HG02973 (cell line): ENCODE results near the gene ARCN1.
A peak's percentile ranks its signal among the peaks of the same experiment; 100 is the strongest.
"Not testable (repeated sequence)": the region's sequence is repeated elsewhere in the genome, so short reads cannot be mapped to it uniquely, and the experiment has no call there.

ENCODE experiments used
- ATAC-seq: cut with Tn5 transposase; IDR thresholded peaks from one replicate; pipeline ENCODE4 v1.9.1; 2021; ENCODE audit warnings: moderate library complexity; ENCODE audit not compliant: unreplicated experiment

Gene ARCN1

DNA sequence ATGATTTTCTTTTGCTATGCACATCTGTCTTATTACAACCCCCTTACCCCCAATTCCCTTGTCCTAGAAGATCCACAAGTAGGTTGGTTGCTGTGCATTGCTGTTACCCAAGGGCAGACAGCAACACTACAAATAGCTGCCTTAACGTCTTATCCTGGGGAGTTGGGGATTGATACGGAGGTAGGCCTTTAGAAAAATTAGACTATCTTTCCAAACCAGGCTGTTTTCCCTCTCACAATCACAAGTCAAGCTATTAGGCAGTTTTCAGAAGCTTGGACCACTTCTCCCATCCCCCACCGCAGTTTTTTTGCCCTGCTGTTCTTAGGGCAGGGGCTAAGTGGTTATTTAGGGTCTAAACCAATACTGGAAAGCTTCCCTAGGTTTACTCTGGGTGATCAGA lies 32.4 kb downstream of the ARCN1 start:
- no peak for ATAC-seq

DNA sequence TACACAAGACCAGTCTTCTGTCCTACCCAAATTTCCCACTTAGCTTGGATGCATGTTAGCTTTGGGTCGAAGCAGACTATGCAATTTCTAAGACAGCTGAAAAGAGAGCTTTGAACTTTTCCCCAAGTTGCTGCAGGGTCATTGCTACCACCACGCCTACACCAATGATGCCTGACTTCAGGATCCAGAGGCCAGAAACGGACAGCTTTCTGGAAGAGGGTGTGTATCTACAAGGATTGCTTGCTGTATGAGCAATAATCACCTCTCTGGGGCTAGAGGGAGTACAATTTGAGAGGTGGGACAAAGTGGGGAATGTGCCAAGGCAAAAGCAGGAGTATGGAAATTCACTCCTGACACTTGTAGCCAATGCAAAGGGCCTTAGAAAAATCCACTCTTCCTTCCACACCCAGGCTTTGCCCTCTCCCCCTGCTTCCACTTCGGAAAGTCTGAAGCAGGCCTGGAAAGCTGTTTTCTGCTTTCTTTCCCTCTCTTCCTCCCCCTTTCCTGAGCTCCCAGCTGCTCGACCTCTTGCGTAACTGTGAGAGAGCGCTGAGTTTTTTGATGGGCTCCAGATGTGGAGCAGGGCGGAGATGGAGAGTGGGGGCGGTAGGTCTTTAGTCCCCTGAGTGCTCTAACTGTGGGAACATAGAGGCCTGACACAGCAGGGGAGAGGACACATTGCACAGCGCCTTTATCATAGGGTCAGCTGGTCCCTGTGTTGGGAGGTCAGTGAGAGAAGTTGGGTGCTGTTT lies 33.1 kb downstream of the ARCN1 start:
- no peak for ATAC-seq

DNA sequence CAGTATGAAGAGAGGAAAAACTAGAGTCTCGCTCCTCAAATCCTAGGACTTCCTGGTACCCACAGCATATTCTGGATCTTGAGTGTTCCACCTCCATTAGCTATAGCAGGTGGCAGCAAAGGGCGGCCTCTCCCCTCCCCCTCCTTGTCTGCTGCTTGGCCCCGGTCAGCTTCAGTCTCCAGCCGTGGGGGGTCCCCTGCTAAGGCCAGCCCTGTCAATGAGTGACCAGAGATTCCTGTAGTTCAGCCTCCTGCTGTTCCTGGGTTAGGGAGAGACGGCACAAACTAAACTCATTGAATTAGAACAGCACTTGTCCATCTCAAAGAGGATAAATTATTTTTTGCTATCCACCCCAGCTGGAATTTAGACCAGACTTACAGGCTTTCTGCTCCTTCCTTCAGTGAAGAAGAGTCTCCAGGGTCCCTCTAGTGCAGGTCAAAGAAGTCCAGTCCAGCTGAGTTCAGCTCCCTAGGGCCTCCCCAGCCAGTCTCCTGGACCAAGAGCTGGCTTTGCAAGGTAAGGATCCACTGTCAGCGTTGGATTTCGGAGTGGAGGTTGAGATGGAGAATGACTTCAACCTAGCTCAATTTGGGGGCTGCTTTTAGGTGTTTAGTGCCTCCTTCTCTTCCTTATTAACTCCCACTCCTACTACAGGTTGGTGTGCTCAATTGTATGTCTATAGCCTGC lies 34.1 kb downstream of the ARCN1 start:
- ATAC-seq: no peak

DNA sequence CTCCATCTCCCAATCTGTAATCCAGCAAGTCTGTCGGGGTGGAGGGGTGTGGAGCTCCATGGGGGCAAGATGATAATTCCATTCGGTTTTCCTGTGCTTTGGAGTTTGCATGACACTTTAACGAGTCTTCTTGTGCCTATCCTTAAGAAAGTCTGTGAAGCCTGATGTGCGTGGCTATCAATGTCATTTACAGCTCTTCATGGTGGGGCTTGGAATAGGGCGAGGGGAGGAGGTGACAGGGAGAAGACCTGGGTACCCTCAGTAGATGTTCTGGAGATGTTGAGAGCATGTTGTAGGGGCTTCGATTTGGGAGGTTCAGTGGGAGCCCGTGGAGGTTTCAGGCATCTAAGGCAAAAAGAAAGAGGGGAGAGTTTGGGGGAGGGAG lies 34.6 kb downstream of the ARCN1 start:
- ATAC-seq: no peak

DNA sequence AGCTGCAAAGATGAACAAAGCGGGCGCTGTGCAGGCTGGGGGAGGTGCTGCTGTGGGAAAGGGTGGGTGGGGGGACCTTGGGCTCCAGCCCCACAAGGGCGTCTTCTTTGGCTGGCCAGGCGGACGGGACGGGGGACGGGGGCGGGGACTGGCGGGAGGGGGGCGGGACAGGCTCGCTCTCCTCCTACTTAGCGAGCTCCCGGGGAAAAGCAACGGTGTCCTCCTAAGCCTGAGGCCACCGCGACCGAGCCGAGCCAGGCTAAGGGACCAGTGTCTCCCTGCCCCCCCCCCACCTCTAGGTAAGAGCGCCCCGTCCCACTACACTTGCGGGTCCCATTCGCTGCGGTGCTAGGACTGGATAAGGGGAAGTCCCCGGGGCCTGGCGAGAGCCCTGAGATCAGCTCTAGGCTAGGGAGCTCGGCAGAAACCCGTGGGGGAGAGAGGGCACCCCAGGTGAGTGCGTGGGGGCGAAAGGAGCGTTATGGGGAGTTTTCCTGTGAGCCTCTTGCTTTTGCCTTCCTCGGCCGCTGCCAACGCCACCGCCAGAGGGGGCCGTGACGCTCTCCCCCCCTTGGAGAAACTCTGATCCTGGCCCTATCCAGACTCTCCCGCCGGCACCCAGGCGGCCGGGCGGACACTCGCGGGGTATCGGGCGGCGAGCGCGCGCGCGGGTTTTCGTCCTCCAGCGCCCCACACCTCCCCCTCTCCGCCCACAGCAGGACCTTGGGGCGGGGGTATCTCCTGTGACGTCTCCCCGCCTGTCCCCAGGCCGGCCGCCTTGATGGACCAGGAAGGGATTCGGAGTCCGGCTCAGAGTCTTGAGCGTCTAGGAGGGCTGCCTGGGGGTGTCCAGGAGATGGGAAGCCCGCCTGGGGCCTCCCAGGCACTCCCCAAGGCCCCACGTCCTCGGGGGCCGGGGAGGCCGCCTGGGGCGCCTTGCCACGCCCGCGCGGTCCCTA lies 35.5 kb downstream of the ARCN1 start, which contains the start of gene PHLDB1:
TSS of gene PHLDB1 (plus strand) at position 215 of the 959 bp plus-strand sequence. CDS start 6,222 bp downstream, outside the sequence.
- ATAC-seq: no peak

DNA sequence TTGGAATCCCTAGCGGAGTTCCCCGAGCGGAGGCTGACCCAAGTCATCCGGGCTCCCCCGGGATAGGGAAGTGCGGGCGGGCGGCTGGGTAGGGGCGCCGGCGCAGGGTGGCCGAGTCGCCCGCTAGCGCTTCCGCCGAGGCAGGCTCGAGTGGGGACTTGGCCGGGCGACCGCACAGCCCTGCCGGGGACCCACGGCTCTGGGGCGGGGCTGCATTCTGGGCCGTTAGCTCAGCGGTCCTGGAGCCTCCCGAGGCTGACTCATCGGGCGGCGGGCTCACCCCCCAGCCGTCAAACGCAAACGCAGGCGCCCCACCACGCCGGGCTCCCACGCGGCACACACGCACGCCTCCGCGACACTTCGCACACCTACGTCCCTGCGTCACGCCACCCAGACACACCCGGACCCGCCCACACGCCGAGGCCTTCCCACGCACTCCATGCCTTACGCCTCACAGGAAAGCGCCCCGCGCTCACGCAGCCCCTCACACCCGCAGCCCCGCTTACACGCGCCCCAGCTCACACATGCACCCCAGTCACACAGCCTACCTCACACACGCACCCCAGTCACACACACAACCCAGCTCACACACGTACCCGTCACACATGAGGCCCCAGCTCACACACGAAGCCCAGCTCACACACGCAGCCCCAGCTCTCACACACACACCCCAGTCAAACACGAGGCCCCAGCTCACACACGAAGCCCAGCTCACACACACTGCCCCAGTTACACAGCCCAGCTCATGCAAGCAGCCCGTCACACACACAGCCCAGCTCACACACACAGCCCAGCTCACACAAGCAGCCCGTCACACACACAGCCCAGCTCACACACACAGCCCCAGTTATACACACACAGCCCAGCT lies 36.4 kb downstream of the ARCN1 start:
- ATAC-seq: no peak

DNA sequence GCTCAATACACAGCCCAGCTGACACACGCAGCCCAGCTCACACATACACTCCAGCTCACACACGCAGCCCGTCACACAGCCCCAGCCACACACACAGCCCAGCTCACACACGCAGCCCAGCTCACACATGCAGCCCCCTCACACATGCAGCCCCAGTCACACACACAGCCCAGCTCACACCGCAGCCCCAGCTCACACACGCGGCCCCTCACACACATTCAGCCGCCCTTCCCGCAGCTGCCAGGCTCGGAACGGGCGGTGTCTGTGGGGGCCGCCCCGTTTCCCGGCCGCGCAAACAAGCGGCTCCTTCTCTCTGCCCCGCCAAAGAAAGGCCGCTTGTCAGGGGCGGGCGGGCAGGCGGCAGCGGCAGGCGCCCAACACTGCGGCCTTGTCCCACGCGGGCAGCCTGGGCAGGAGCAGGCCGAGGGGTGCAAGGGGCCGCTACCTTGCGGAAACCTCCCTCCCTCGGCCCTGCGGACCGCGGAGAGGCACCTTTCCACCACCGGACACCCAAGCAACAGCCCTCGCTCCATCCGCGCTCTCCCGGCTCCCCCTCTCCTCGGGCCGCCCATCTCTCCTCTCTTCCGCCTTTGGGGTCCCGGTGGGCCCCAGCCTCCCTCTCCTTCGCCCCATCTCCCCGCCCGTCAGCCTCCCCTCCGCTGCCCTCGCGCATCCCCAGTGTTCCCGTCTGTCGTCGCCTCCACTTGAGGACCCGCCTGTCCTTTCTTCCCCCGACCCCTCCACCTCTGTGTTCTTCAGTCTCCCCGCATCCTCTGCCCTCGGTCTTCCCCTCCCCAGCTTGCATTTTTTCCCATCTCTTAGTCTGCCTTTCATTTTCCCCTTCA lies 37.4 kb downstream of the ARCN1 start:
- no peak for ATAC-seq

DNA sequence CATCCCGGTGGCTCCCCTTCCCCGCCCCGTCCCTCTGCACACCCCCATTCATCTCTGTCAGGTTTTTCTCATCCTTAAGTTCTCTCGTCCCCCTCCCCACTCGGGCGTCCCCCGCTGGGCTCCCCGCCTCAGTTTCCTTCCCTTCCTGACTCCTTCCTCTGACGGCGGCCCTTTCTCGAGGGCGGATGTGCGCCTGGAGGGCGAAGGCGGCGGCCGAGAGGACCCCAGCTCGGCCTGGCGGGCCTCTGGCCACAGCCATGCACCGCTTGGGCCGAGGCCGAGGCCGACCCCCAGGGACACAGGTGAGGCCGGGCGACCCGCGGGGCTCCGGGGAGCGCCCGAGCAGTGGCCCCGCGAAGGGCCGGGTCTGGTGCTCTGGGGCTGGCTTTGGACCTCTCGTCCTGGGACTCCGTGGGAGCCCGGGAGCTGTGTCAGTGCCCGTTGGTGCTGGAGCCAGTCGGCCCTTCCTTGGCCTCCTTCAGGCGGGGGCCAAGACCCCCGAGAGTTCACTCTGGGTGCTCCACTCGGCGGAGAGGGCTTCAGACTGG lies 38.1 kb downstream of the ARCN1 start:
- no peak for ATAC-seq

DNA sequence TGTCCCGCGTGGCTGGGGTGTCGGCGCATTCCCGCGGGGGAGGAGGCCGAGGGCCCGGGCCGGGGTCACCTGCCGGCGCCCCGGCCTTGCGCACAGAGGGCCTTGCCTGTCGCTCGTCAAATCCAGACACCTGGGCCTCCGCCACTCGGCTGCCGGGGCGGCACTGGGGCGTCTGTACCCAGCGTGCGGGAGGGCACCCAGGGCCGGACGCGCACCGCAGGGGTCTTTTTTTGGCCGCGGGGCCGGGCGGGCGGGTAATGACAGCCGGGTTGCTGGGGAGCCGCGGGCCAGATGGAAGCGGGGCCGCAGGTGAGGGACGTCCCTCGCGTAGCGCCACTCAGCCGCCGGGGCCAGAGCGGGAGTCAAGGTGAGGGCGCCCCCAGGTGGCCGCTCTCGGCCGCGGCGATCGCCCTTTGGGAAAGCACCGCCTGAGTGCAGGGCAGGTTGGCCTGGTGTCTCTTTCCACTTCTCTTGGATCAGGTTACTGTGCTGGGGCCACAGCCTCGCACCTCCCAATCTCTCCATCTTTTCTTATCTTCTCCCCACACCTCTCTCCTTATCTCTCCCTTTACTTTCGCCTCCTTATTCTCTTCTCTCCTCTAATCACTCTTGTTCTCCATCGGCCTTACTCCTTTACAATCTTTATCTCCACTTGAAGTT lies 38.7 kb downstream of the ARCN1 start:
- ATAC-seq: peak; percentile 40

DNA sequence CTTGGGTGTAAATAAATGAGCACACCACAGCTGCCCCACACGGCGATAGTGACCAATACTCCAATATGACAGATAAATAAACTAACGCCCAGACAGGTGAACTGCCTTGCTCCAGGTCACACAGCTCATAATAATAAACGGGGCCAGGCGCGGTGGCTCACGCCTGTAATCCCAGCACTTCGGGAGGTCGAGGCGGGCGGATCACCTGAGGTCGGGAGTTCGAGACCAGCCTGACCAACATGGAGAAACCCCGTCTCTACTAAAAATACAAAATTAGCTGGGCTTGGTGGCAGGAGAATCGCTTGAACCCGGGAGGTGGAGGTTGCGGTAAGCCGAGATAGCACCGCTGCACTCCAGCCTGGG lies 39.2 kb downstream of the ARCN1 start:
- not testable (repeated sequence) for ATAC-seq

DNA sequence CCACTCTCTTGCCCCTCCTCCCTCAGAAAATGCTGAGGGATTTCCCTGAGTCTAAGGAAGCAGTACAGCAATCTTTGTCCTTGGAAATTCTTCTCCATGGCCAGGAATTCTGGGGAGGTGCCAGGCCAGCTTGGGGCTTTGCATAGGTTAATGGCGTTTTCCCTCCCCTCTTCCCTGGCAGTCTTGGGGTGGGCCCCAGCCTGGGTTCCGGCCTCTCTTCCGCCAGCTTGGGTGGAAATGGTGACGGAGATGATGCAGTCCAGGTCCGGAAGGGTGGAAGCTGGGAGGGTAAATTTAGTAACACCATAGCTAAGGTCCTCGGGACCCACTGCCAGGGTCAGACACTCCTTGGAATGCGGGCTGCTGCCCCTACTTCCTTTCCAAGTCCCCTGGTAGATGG lies 40.2 kb downstream of the ARCN1 start:
- no peak for ATAC-seq

DNA sequence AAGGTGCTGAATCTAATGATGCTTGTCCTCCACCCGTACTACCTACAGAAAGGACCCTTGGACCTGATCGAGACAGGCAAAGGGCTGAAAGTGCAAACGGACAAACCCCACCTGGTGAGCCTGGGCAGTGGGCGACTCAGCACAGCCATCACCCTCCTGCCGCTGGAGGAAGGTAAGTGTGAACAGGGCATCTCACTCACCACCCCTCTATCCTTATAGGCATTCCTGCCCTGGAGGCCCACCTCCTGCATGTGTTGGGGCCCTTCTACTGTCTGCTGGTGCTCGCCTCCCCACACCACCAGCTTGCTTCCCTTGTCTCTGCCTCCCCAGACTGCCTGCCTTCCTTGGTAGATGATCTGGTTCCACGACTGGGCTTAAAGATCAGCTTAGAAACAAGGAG lies 42.3 kb downstream of the ARCN1 start:
- ATAC-seq: no peak

DNA sequence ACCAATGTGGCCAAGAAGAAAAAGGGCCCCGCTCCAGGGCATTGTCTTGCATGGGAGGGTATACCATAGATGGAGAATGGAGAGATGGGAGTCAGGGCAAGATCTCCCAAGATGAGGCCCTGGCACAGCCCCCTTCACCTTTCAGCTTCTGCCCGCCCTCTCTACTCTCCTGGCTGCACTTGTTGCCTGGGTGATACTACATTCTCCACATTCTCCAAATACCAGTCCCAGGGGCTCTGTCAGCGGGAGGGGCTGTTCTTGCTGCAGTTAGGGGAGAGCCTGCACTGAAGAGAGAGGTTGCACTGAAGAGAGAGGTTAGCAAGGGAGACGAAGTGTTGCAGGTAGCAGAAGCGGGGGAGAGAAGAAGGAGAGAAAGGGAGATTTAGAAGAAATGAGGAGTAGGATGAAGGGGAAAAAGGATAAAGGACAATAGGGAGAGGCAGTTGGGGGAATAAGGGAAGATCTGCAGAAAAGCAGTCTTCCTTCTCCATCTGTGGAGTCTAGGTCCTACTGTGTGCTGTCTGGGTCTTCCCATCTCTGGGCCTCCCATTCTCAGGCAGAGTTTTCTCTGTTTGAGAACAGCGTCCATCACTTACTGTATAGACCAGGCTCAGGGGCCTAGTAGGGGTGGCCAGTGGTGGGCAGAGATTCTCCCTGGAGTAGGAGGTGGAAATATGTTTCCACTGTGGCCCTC lies 43.2 kb downstream of the ARCN1 start:
- no peak for ATAC-seq

DNA sequence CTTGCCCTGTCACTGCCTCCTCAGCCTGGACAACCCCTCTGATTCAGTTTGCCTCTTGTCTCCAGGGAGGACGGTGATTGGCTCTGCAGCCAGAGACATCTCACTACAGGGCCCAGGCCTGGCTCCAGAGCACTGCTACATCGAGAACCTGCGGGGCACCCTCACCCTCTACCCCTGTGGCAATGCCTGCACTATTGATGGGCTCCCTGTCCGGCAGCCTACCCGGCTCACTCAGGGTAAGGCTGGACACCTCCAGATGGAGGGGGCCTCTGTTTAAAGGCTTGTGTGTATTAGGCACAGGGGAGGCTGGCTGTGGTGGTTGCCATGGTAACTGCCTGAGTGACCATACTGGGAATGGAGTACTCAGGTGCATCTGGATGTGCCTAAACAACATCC lies 43.8 kb downstream of the ARCN1 start:
- no peak for ATAC-seq

DNA sequence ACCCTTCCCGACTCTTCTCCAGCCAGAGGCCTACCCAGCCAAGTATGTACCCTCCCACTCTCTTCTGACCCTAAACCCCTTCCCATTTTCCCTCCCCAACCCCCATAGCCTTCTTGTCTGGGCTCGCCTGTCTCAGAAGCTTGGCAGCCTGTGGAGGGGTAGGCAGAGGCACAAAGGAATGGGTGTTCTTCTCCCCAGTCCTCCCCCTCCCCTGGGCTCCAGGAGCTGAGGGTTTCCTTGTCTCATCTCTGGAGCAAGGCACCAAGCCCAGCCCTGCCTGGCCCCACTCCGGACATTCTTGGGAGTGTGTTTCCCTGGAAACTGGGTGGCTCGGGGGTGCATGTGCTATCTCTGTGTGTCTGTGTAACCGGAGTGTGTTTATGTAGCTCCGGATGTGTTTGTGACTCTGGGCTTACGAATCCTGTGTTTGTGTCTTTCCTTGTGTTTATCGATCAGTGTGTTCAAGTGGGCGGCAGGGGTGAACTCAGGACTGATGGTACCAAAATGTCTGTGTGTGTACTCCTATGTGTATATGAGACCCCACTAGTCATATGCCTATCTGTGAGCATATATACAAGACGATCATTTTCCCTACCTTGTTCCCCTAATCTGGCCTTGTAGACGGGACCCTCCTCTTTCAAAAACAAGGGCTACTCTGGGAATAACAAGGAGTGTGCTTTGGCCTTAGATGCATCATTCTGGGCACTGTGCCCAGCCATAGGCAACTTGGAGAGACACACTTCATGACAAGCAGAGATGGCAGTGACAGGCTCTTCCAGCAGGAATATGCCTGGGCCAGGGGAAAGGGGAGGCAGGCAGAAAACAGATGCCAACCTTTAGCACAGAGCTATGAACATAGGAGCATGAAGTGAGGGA lies 46.1 kb downstream of the ARCN1 start:
- ATAC-seq: no peak

DNA sequence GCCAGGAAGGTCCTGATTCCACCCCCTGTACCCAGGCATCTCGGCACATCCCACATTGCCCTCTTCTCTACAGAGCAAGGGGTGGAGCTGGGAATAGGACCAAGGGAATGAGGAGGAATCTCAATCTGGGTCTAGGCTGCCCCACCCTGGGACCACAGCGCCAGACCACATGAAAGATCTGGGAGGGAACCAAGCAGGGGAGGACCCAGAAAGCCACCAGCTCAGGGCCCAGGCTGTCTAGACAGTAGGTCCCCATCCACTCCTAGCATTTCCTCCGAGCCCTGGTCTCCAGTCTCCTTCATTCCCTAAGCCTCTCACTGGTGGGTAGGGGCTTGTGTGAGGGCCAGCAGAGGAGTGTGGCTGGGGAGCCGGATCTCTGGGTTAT lies 46.8 kb downstream of the ARCN1 start:
- ATAC-seq: no peak

DNA sequence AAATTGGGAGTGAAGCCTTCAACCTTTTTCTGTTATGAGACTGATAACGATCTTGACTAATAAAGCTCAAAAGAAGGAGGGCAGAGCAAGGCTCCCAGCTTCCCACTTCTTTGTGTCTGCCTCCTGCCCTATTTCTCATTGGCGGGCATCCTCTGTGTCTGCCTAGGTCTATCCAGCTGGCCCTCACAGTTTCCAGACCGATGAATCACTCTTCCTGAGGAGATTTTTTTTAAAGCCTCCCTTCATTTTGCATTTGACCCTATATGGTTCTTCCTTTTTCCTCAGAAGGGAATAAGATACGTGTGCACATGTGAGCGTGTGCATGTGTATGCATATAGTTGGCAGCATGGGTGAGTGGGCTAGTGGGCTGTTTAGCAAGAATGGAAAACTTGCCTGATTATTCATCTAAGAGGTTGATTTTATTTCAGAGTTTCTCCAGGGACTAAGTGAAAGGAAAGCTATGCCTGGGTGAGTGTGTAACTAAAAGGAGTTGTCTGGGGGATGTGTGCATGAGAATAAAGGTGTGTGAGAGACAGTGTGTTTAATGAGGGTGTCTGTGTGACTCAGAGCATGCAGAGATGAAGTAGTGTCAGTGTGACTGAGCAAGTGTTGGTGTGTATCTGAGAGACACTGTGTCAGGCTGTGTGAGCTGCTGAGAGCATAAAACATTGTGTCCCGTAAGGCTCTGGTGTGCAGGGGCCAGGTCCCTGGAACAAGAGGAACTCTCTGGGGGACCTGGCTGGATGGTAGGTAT lies 47.4 kb downstream of the ARCN1 start:
- ATAC-seq: no peak
